Measurements from ENCODE around the gene TOP2A. TPM values are rescaled to one million over a fixed set of nuclear protein-coding genes. Genes with fewer than 3 reads are reported as not detected.
A peak's percentile ranks its signal among the peaks of the same experiment; 100 is the strongest.

TOP2A gene
- total RNA-seq, 1 experiment from 2014 or later, result 1,672 TPM

- no peaks in the 10 kb centered on the region for H3K9me3 Mint-ChIP-seq (ENCODE audit: low read depth, unreplicated experiment)
- H3K36me3 Mint-ChIP-seq (ENCODE audit: insufficient read depth, unreplicated experiment), result no peaks in the 10 kb centered on the region
- BruUV-seq (replicated peaks), result no TSS peak
- peaks cover 43% of the 10 kb centered on the region for H3K27me3 Mint-ChIP-seq (ENCODE audit: unreplicated experiment)
- no peak overlapping the region for H3K4me3 Mint-ChIP-seq (ENCODE audit: low read depth, unreplicated experiment)
- no peak overlapping the region for H3K27ac Mint-ChIP-seq (ENCODE audit: unreplicated experiment)
- CTCF ChIA-PET, result interaction anchor here (0.7 to 53.1 kb wide), 10 partner anchors 11 to 813 kb away, joined by 3 to 4142 read pairs (median 24); partner anchors contain the start of genes CCR7, PSMD3 and TOP2A
- no peaks in the 10 kb centered on the region for H3K4me1 Mint-ChIP-seq (ENCODE audit: low read depth, unreplicated experiment)
- no peak for DNase-seq
- intact Hi-C loops (cut with micrococcal nuclease; ENCODE audit: unreplicated experiment), result no loop called here
- TF ChIP-seq CTCF (IDR thresholded peaks at IDR 0.05; ENCODE audit: unreplicated experiment), result no peak
Measured at GRCh38 chr17:40436636-40437035, 18.9 kb upstream of the TOP2A start.

GRCh38 chr17:40433551-40434415 lies 16.1 kb upstream of the TOP2A start:
- H3K27me3 Mint-ChIP-seq (ENCODE audit: unreplicated experiment), result peaks cover 43% of the 10 kb centered on the region
- no peak overlapping the region for H3K27ac Mint-ChIP-seq (ENCODE audit: unreplicated experiment)
- H3K4me3 Mint-ChIP-seq (ENCODE audit: low read depth, unreplicated experiment), result no peak overlapping the region
- CTCF ChIA-PET, result interaction anchor here (0.6 to 5.8 kb wide), 18 partner anchors 8 to 475 kb away, joined by 3 to 45 read pairs (median 6); partner anchors contain the start of genes IGFBP4 and TOP2A
- intact Hi-C loops (cut with micrococcal nuclease; ENCODE audit: unreplicated experiment), result loop anchor here (2.0 to 5.0 kb wide), 2 partner anchors 19 to 451 kb away; partner anchors contain the start of gene PSMD3
- no peaks in the 10 kb centered on the region for H3K4me1 Mint-ChIP-seq (ENCODE audit: low read depth, unreplicated experiment)
- no peak for TF ChIP-seq CTCF (IDR thresholded peaks at IDR 0.05; ENCODE audit: unreplicated experiment)
- BruUV-seq (replicated peaks), result no TSS peak
- H3K36me3 Mint-ChIP-seq (ENCODE audit: insufficient read depth, unreplicated experiment), result no peaks in the 10 kb centered on the region
- no peaks in the 10 kb centered on the region for H3K9me3 Mint-ChIP-seq (ENCODE audit: low read depth, unreplicated experiment)
- peak; percentile 94 for DNase-seq

- intact Hi-C loops (cut with micrococcal nuclease; ENCODE audit: unreplicated experiment), result loop anchor here (2.0 to 5.0 kb wide), 2 partner anchors 20 to 451 kb away; partner anchors contain the start of gene PSMD3
- Mint-ChIP-seq H3K4me3 (ENCODE audit: low read depth, unreplicated experiment) (no peak overlapping the region), H3K4me1 (ENCODE audit: low read depth, unreplicated experiment) (no peaks in the 10 kb centered on the region), H3K27me3 (ENCODE audit: unreplicated experiment) (peaks cover 50% of the 10 kb centered on the region), H3K27ac (ENCODE audit: unreplicated experiment) (no peak overlapping the region), H3K36me3 (ENCODE audit: insufficient read depth, unreplicated experiment) (no peaks in the 10 kb centered on the region), H3K9me3 (ENCODE audit: low read depth, unreplicated experiment) (peaks cover 1% of the 10 kb centered on the region)
- BruUV-seq (replicated peaks), result no TSS peak
- DNase-seq, result no peak
- CTCF ChIA-PET, result interaction anchor here (0.7 to 5.8 kb wide), 14 partner anchors 10 to 474 kb away, joined by 3 to 45 read pairs (median 6); partner anchors contain the start of genes IGFBP4 and TOP2A
- no peak for TF ChIP-seq CTCF (IDR thresholded peaks at IDR 0.05; ENCODE audit: unreplicated experiment)
Measured at GRCh38 chr17:40432864-40433528, 15.3 kb upstream of the TOP2A start.

DNA sequence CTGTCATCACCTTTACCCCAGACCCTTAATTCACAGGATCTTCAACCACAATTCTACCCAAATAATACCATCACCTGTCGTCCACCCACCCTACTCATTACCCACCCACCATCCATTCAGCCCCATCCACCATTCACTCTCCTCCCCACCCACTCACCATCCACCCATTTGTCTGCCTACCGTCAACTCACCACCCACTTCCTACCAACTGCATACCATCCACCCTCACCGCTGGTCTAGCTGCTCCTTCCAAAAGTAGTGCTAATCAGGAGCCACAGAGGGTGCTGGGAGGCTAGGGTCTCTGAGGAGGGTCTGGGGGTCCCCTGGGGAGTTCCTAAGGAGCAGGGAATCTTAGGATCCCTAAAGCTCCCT lies 13.5 kb upstream of the TOP2A start:
- Mint-ChIP-seq H3K4me3 (ENCODE audit: low read depth, unreplicated experiment) (no peak overlapping the region), H3K4me1 (ENCODE audit: low read depth, unreplicated experiment) (no peaks in the 10 kb centered on the region), H3K9me3 (ENCODE audit: low read depth, unreplicated experiment) (peaks cover 4% of the 10 kb centered on the region), H3K36me3 (ENCODE audit: insufficient read depth, unreplicated experiment) (no peaks in the 10 kb centered on the region), H3K27ac (ENCODE audit: unreplicated experiment) (no peak overlapping the region), H3K27me3 (ENCODE audit: unreplicated experiment) (peaks cover 55% of the 10 kb centered on the region)
- DNase-seq, result no peak
- CTCF ChIA-PET, result interaction anchor here (0.6 to 5.8 kb wide), 22 partner anchors 9 to 586 kb away, joined by 3 to 45 read pairs (median 5); partner anchors contain the start of genes GJD3, IGFBP4 and TOP2A
- intact Hi-C loops (cut with micrococcal nuclease; ENCODE audit: unreplicated experiment), result loop anchor here (5.0 kb wide), 1 partner anchor 449 kb away; the partner anchor contains the start of gene PSMD3
- TF ChIP-seq CTCF (IDR thresholded peaks at IDR 0.05; ENCODE audit: unreplicated experiment), result no peak
- no TSS peak for BruUV-seq (replicated peaks)
